Ishikawa (cell line): ENCODE data around the gene MYLK3.

ENCODE experiments used
- CEBPB ChIP-seq: IDR thresholded peaks from 2 replicates; pipeline ENCODE4 v1.6.1; 2012
- CREB1 ChIP-seq: IDR thresholded peaks from 2 replicates; pipeline ENCODE4 v1.6.1; 2012; ENCODE audit warnings: low read depth
- EGR1 ChIP-seq: IDR thresholded peaks from 2 replicates; pipeline ENCODE4 v1.6.1; 2012
- EP300 ChIP-seq: IDR thresholded peaks from 2 replicates; pipeline ENCODE4 v1.6.1; 2012; ENCODE audit warnings: borderline replicate concordance
- FOXM1 ChIP-seq: IDR thresholded peaks from 2 replicates; pipeline ENCODE4 v1.6.1; 2012; ENCODE audit warnings: low read depth, borderline replicate concordance
- NFIC ChIP-seq: IDR thresholded peaks from 2 replicates; pipeline ENCODE4 v1.6.1; 2012
- RAD21 ChIP-seq: IDR thresholded peaks from 2 replicates; pipeline ENCODE4 v1.6.1; 2012; ENCODE audit warnings: low read depth
- TAF1 ChIP-seq: IDR thresholded peaks from 2 replicates; pipeline ENCODE4 v1.6.1; 2012; ENCODE audit warnings: low read depth, mild to moderate bottlenecking
- TEAD4 ChIP-seq: IDR thresholded peaks from 2 replicates; pipeline ENCODE4 v1.6.1; 2012
- YY1 ChIP-seq: IDR thresholded peaks from 2 replicates; pipeline ENCODE4 v1.6.1; 2012; ENCODE audit warnings: low read depth
- TF ChIP-seq, protein P1 (sequence below): IDR thresholded peaks from 2 replicates; pipeline ENCODE4 v1.6.1; 2012
- TF ChIP-seq, protein P2 (sequence below): IDR thresholded peaks from 2 replicates; pipeline ENCODE4 v1.6.1; 2012; ENCODE audit warnings: low read depth, mild to moderate bottlenecking
- TF ChIP-seq, protein P3 (sequence below): IDR thresholded peaks from 2 replicates; pipeline ENCODE4 v1.6.1; 2012

DNA sequence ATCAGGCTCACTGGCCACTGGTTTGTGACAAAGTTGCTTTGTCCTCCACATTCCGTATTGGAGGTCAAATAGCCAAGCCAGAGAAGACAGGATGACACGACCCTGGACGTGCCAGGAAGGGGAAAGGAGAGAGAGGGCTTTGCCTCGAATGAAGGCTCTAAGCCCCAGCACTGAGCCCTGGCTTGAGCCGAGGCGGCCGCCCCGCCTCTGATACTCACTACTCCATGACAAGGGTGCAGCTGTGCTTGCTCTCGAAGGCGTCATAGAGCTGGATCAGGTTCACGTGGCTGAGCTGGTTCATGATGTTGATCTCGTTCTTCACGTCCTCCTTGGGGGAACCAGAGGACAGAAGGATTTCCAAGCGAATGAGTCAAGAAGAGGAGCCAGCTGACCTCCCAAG is 19.3 kb downstream of the MYLK3 start:
- TF ChIP-seq EGR1 (no peak), TEAD4 (no peak), CREB1 (no peak), EP300 (no peak), RAD21 (no peak), YY1 (no peak), TAF1 (no peak), CEBPB (no peak), FOXM1 (no peak), NFIC (no peak)
- TF ChIP-seq, protein P1, sequence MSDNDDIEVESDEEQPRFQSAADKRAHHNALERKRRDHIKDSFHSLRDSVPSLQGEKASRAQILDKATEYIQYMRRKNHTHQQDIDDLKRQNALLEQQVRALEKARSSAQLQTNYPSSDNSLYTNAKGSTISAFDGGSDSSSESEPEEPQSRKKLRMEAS = no peak
- TF ChIP-seq, protein P2, sequence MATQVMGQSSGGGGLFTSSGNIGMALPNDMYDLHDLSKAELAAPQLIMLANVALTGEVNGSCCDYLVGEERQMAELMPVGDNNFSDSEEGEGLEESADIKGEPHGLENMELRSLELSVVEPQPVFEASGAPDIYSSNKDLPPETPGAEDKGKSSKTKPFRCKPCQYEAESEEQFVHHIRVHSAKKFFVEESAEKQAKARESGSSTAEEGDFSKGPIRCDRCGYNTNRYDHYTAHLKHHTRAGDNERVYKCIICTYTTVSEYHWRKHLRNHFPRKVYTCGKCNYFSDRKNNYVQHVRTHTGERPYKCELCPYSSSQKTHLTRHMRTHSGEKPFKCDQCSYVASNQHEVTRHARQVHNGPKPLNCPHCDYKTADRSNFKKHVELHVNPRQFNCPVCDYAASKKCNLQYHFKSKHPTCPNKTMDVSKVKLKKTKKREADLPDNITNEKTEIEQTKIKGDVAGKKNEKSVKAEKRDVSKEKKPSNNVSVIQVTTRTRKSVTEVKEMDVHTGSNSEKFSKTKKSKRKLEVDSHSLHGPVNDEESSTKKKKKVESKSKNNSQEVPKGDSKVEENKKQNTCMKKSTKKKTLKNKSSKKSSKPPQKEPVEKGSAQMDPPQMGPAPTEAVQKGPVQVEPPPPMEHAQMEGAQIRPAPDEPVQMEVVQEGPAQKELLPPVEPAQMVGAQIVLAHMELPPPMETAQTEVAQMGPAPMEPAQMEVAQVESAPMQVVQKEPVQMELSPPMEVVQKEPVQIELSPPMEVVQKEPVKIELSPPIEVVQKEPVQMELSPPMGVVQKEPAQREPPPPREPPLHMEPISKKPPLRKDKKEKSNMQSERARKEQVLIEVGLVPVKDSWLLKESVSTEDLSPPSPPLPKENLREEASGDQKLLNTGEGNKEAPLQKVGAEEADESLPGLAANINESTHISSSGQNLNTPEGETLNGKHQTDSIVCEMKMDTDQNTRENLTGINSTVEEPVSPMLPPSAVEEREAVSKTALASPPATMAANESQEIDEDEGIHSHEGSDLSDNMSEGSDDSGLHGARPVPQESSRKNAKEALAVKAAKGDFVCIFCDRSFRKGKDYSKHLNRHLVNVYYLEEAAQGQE = no peak
- TF ChIP-seq, protein P3, sequence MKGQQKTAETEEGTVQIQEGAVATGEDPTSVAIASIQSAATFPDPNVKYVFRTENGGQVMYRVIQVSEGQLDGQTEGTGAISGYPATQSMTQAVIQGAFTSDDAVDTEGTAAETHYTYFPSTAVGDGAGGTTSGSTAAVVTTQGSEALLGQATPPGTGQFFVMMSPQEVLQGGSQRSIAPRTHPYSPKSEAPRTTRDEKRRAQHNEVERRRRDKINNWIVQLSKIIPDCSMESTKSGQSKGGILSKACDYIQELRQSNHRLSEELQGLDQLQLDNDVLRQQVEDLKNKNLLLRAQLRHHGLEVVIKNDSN = no peak
